HepG2 (cell line): ENCODE measurements around the gene ZSCAN1. TPM values are rescaled to one million over a fixed set of nuclear protein-coding genes. Genes with fewer than 3 reads are reported as not detected.
A peak's percentile ranks its signal among the peaks of the same experiment; 100 is the strongest.

Source experiments
- ASH2L ChIP-seq: fragments of 300-600, 200-600 bp; sonication (generic); IDR thresholded peaks from 2 replicates; pipeline ENCODE4 v1.7.0; 2017; ENCODE audit warnings: low read depth, mild to moderate bottlenecking, moderate library complexity, mixed read lengths, low read length; ENCODE audit not compliant: insufficient read length
- ATM ChIP-seq: fragments of 450-650 bp; IDR thresholded peaks from 2 replicates; pipeline ENCODE4 v1.7.1; 2017; ENCODE audit warnings: mild to moderate bottlenecking, borderline replicate concordance
- CREB1 ChIP-seq, 2 experiments: fragments of 450-650 bp in 1 of 2; IDR thresholded peaks; 2 replicates each; pipeline ENCODE4 v1.6.1; 2016 to 2017; ENCODE audit warnings: control low read depth in 1 of 2, mild to moderate bottlenecking in 1 of 2, missing compliant biosample characterization in 1 of 2, missing genetic modification characterization in 1 of 2
- PAWR ChIP-seq: sonication (generic); formaldehyde crosslinking; IDR thresholded peaks from 2 replicates; pipeline ENCODE4 v1.4.0; 2020; ENCODE audit warnings: missing genetic modification reagents, mild to moderate bottlenecking, borderline replicate concordance
- SOX5 ChIP-seq: IDR thresholded peaks from 2 replicates; pipeline ENCODE4 v1.6.1; 2016; ENCODE audit warnings: borderline replicate concordance
- TBX2 ChIP-seq: sonication (generic); formaldehyde crosslinking; IDR thresholded peaks from 2 replicates; pipeline ENCODE4 v1.5.0; 2020; ENCODE audit warnings: missing genetic modification reagents, mild to moderate bottlenecking, borderline replicate concordance
- TFE3 ChIP-seq: IDR thresholded peaks from 2 replicates; pipeline ENCODE4 v1.6.1; 2016
- ZNF17 ChIP-seq: sonication (generic); formaldehyde crosslinking; IDR thresholded peaks from 2 replicates; pipeline ENCODE4 v1.5.0; 2020; ENCODE audit warnings: mild to moderate bottlenecking, missing genetic modification reagents
- ZNF234 ChIP-seq: sonication (generic); formaldehyde crosslinking; conservative IDR thresholded peaks from 2 replicates; pipeline ENCODE4 v1.5.1; 2020; ENCODE audit warnings: mild to moderate bottlenecking, missing genetic modification reagents
- ZNF431 ChIP-seq: sonication (generic); formaldehyde crosslinking; IDR thresholded peaks from 2 replicates; pipeline ENCODE4 v1.9.0; 2022; ENCODE audit warnings: missing genetic modification reagents, low read depth, mild to moderate bottlenecking, borderline replicate concordance
- ZNF761 ChIP-seq: sonication (generic); formaldehyde crosslinking; conservative IDR thresholded peaks from 2 replicates; pipeline ENCODE4 v1.4.0; 2020; ENCODE audit warnings: mild to moderate bottlenecking, missing genetic modification reagents
- ZNF790 ChIP-seq: sonication (generic); formaldehyde crosslinking; IDR thresholded peaks from 2 replicates; pipeline ENCODE4 v1.8.0; 2022; ENCODE audit warnings: missing genetic modification reagents, mild to moderate bottlenecking, borderline replicate concordance
- ZNF816 ChIP-seq: sonication (generic); formaldehyde crosslinking; IDR thresholded peaks from 2 replicates; pipeline ENCODE4 v1.8.0; 2022; ENCODE audit warnings: missing genetic modification reagents, mild to moderate bottlenecking, borderline replicate concordance
- polyA plus RNA-seq, 8 experiments: library from polyadenylated mRNA; depleted of rRNA in 3 of 8; stranded (reverse) in 7 of 8; unstranded in 1 of 8; fragments of >200 nt; fragmentation: Illumina TruSeq in 4 of 8; extraction: Trizol in 4 of 8; gene quantifications; 2 replicates each; pipeline versions ENCODE4 v1.2.1 to v1.2.3, GENCODE V29; 2011 to 2016; ENCODE audit warnings: low read depth in 4 of 8, missing spikeins in 1 of 8, mixed read lengths in 1 of 8; ENCODE audit not compliant: insufficient read depth in 1 of 8
- total RNA-seq, 5 experiments: library from RNA; depleted of rRNA; stranded (reverse); fragments of >200 nt; fragmentation: Illumina TruSeq; extraction: Trizol; gene quantifications; 2 replicates each; pipeline ENCODE4 v1.2.3, GENCODE V29; 2016; ENCODE audit warnings: low read depth in 1 of 5
- TF ChIP-seq, protein P1 (sequence below): sonication (generic); formaldehyde crosslinking; IDR thresholded peaks from 2 replicates; pipeline ENCODE4 v1.4.0; 2020; ENCODE audit warnings: mild to moderate bottlenecking, missing genetic modification reagents
- TF ChIP-seq, protein P2 (sequence below): sonication (generic); formaldehyde crosslinking; IDR thresholded peaks from 2 replicates; pipeline ENCODE4 v1.5.0; 2020; ENCODE audit warnings: mild to moderate bottlenecking, missing genetic modification reagents

ZSCAN1 gene
- total and polyA plus RNA-seq, 2 of the 13 experiments (the other 11 are each of a cell fraction or from before 2014, with no cell fraction given), result not detected

DNA sequence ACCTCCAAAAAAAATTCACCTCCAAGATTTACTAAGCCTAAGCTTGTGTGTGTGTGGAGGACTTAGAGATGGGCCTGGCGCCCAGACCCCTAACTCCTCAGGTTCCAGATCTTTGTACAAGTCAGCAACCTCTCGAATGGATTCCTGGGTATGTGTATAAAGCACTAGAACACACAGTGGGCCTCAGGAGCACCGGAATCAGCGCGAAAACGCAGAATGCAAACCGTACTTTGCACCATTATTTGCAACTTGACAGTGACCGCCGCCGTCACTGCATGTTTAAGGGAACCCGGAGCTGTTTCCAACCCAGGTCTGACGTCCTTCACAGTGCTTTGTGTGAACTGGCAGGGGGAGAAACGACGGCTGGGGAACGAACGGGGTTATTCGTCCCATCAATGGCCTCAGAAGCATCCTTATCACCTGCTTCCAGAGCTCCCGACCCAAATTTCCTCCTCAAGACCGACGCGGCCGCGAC, 31.9 kb upstream of the ZSCAN1 start (continued):
- TF ChIP-seq ZNF234, result no peak
- peak; percentile 17; the same call in 1 of the 2 replicates for TF ChIP-seq CREB1 (IDR thresholded peaks at IDR 0.05)
- no peak for TF ChIP-seq CREB1 (CRISPR knock-in tag; IDR thresholded peaks at IDR 0.05)
- TF ChIP-seq ZNF17 (CRISPR knock-in tag), result no peak
- TF ChIP-seq PAWR, result no peak
- TF ChIP-seq TBX2 (CRISPR knock-in tag), result no peak
- no peak for TF ChIP-seq ZNF790 (CRISPR knock-in tag)
- TF ChIP-seq ZNF431 (CRISPR knock-in tag), result no peak
- no peak for TF ChIP-seq ATM
- no peak for TF ChIP-seq ASH2L
- no peak for TF ChIP-seq TFE3 (CRISPR knock-in tag)
- TF ChIP-seq ZNF761 (CRISPR knock-in tag), result no peak
- no peak for TF ChIP-seq ZNF816
- TF ChIP-seq, protein P1, sequence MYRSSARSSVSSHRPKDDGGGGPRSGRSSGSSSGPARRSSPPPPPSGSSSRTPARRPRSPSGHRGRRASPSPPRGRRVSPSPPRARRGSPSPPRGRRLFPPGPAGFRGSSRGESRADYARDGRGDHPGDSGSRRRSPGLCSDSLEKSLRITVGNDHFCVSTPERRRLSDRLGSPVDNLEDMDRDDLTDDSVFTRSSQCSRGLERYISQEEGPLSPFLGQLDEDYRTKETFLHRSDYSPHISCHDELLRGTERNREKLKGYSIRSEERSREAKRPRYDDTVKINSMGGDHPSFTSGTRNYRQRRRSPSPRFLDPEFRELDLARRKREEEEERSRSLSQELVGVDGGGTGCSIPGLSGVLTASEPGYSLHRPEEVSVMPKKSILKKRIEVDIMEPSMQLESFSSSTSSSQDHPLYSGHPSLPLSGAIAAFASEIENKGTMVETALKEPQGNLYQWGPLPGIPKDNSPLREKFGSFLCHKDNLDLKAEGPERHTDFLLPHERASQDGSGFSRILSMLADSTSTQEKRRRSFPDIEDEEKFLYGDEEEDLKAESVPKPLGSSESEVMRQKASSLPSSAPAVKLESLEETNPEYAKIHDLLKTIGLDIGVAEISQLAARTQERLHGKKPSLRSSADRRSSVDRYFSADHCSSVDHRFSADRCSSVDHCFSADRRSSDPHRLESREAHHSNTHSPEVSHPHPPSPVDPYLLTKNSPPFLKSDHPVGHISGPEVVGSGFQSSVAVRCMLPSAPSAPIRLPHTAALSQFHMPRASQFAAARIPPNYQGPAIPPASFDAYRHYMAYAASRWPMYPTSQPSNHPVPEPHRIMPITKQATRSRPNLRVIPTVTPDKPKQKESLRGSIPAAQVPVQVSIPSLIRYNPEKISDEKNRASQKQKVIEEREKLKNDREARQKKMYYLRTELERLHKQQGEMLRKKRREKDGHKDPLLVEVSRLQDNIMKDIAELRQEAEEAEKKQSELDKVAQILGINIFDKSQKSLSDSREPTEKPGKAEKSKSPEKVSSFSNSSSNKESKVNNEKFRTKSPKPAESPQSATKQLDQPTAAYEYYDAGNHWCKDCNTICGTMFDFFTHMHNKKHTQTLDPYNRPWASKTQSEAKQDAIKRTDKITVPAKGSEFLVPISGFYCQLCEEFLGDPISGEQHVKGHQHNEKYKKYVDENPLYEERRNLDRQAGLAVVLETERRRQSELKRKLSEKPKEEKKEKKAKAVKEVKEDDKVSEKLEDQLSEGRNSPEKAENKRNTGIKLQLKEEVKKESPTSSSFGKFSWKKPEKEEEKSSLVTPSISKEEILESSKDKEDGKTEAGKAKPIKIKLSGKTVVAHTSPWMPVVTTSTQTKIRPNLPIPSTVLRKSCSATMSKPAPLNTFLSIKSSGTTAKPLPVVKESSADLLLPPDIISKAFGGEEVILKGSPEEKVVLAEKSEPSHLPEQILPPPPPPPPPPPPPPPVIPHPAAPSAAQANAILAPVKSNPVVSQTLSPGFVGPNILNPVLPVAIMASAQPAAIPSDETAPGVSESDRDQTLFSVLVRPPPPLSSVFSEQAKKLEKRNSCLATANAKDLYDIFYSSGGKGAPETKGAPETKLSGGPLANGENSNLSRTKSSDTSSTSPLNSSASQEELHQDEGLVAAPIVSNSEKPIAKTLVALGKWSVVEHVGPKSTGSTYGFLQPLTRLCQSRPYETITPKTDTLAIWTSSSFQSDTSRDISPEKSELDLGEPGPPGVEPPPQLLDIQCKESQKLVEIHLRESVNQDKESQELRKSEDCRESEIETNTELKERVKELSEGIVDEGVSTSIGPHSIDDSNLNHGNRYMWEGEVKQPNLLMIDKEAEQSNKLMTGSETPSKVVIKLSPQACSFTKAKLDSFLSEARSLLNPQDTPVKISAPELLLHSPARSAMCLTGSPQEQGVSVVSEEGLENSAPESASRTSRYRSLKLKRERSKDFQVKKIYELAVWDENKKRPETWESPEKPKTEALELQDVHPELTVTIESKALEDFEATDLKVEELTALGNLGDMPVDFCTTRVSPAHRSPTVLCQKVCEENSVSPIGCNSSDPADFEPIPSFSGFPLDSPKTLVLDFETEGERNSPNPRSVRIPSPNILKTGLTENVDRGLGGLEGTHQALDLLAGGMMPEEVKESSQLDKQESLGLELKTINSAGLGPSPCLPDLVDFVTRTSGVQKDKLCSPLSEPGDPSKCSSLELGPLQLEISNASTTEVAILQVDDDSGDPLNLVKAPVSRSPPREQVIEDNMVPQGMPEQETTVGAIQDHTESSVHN, result no peak
- TF ChIP-seq SOX5 (CRISPR knock-in tag), result no peak
- TF ChIP-seq, protein P2, sequence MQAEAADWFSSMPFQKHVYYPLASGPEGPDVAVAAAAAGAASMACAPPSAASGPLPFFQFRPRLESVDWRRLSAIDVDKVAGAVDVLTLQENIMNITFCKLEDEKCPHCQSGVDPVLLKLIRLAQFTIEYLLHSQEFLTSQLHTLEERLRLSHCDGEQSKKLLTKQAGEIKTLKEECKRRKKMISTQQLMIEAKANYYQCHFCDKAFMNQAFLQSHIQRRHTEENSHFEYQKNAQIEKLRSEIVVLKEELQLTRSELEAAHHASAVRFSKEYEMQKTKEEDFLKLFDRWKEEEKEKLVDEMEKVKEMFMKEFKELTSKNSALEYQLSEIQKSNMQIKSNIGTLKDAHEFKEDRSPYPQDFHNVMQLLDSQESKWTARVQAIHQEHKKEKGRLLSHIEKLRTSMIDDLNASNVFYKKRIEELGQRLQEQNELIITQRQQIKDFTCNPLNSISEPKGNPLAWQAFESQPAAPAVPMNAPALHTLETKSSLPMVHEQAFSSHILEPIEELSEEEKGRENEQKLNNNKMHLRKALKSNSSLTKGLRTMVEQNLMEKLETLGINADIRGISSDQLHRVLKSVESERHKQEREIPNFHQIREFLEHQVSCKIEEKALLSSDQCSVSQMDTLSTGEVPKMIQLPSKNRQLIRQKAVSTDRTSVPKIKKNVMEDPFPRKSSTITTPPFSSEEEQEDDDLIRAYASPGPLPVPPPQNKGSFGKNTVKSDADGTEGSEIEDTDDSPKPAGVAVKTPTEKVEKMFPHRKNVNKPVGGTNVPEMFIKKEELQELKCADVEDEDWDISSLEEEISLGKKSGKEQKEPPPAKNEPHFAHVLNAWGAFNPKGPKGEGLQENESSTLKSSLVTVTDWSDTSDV (CRISPR knock-in tag), result no peak
